ENCODE measurements around the gene CCSAP. TPM values are rescaled to one million over a fixed set of nuclear protein-coding genes. Genes with fewer than 3 reads are reported as not detected.

Gene CCSAP
- total and polyA plus RNA-seq, 11 donors = 0.94 to 6.2 (median 2.5) TPM

- intact Hi-C loops (cut with DNase I) = no loop called here
These were observed 19.6 kb downstream of the CCSAP start for GRCh38 chr1:229323201-229323600.

GRCh38 chr1:229319487-229319886 lies 23.4 kb downstream of the CCSAP start:
- TF ChIP-seq POLR2A (IDR thresholded peaks at IDR 0.05) = no peak
- no peak for TF ChIP-seq CTCF (IDR thresholded peaks at IDR 0.05)
- Histone ChIP-seq H3K27ac (no peak overlapping the region), H3K9me3 (no peaks in the 10 kb centered on the region), H3K4me1 (peaks cover 0 to 2% (median 0%) of the 10 kb centered on the region in 12 donors), H3K36me3 (peaks cover 0 to 54% (median 43%) of the 10 kb centered on the region in 9 donors), H3K4me3 (no peak overlapping the region), H3K27me3 (no peaks in the 10 kb centered on the region)
- intact Hi-C loops (cut with DNase I) = no loop called here
- no peak for DNase-seq
- no peak for ATAC-seq
- WGBS, 4 donors = 89 to 95% (median 92%) methylated on average over 7 of the region's 7 CpGs

More at GRCh38 chr1:229323201-229323600, 19.6 kb downstream of the CCSAP start:
- ATAC-seq = no peak
- no peak overlapping the region for H3K27ac ChIP-seq
- peaks cover 0 to 20% (median 0%) of the 10 kb centered on the region in 12 donors for H3K4me1 ChIP-seq
- H3K4me3 ChIP-seq = no peak overlapping the region
- no peaks in the 10 kb centered on the region for H3K27me3 ChIP-seq
- 91 to 95% (median 92%) methylated on average over 7 of the region's 7 CpGs for WGBS, 4 donors
- TF ChIP-seq CTCF (IDR thresholded peaks at IDR 0.05) = no peak
- TF ChIP-seq POLR2A (IDR thresholded peaks at IDR 0.05) = no peak
- no peak for DNase-seq
- H3K9me3 ChIP-seq = no peaks in the 10 kb centered on the region
- peaks cover 0 to 77% (median 66%) of the 10 kb centered on the region in 9 donors for H3K36me3 ChIP-seq

DNA sequence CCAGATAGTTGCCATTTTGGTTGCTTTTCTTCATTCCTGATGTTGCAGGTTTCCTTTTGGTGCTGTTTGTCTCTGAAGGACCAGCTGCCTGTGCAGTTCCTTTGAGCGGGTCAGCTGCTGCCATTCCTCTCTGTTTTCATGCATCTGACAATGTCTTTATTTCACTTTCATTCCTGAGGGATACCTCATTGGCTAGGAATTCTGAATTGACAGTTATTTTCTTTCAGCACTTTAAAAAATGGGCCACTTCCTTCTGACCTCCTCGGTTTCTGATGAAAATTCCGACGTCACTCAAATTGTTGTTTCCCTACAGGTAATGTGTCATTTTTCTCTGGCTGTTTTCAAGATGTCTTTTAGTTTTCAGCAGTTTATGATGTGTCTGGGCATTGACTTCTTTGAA lies 24.8 kb downstream of the CCSAP start:
- Histone ChIP-seq H3K9me3 (no peaks in the 10 kb centered on the region), H3K4me1 (no peaks in the 10 kb centered on the region), H3K36me3 (peaks cover 0 to 50% (median 36%) of the 10 kb centered on the region in 9 donors), H3K4me3 (no peak overlapping the region), H3K27me3 (no peaks in the 10 kb centered on the region), H3K27ac (no peak overlapping the region)
- no peak for TF ChIP-seq CTCF (IDR thresholded peaks at IDR 0.05)
- no peak for TF ChIP-seq POLR2A (IDR thresholded peaks at IDR 0.05)
- DNase-seq = no peak
- 80 to 83% (median 82%) methylated on average over 4 of the region's 4 CpGs for WGBS, 4 donors
- no peak for ATAC-seq
- intact Hi-C loops (cut with DNase I) = no loop called here

- no peak for ATAC-seq
These were observed 26.7 kb downstream of the CCSAP start for GRCh38 chr1:229316166-229316565.

More at GRCh38 chr1:229316166-229316565, 26.7 kb downstream of the CCSAP start:
- Histone ChIP-seq H3K9me3 (no peaks in the 10 kb centered on the region), H3K27me3 (no peaks in the 10 kb centered on the region), H3K4me3 (no peak overlapping the region), H3K4me1 (no peaks in the 10 kb centered on the region), H3K36me3 (peaks cover 0 to 44% (median 24%) of the 10 kb centered on the region in 9 donors), H3K27ac (no peak overlapping the region)
- TF ChIP-seq CTCF (IDR thresholded peaks at IDR 0.05) = no peak
- no peak for TF ChIP-seq POLR2A (IDR thresholded peaks at IDR 0.05)
- no peak for DNase-seq
- intact Hi-C loops (cut with DNase I) = no loop called here
- WGBS, 4 donors = 90 to 99% (median 92%) methylated on average over 2 of the region's 2 CpGs
